Keratinocyte (primary cell): Measurements from ENCODE around the gene MPND. TPM values are rescaled to one million over a fixed set of nuclear protein-coding genes. Genes with fewer than 3 reads are reported as not detected.

Source experiments
- DNase-seq: peaks from one replicate; pipeline ENCODE4 v3.0.0-alpha.2; 2011; ENCODE audit warnings: low read depth, missing footprints, low spot score
- FAIRE-seq: peaks from 2 replicates; lab custom pipeline; 2011; peaks lifted over from hg19 to GRCh38; lab: Jason Lieb, UNC
- H2AFZ ChIP-seq: 2 replicates; pipeline ENCODE4 v1.6.0; 2012; ENCODE audit warnings: low read length, control low read depth, inconsistent platforms; ENCODE audit not compliant: control insufficient read depth
- H3K27ac ChIP-seq: 2 replicates; pipeline ENCODE4 v1.5.1; 2011; ENCODE audit warnings: low read length; ENCODE audit not compliant: control insufficient read depth, insufficient read depth
- H3K27me3 ChIP-seq: 3 replicates; pipeline ENCODE4 v1.6.0; 2011; ENCODE audit warnings: low read length; ENCODE audit not compliant: control insufficient read depth, insufficient read depth; ENCODE audit errors: extremely low read depth
- H3K36me3 ChIP-seq, 2 experiments: 2 replicates in 1 of 2; 3 replicates in 1 of 2; pipeline ENCODE4 v1.5.1; 2011; ENCODE audit warnings: low read length in 2 of 2, mild to moderate bottlenecking in 1 of 2; ENCODE audit not compliant: control insufficient read depth in 2 of 2, insufficient read depth in 2 of 2; ENCODE audit errors: extremely low read depth in 1 of 2
- H3K4me1 ChIP-seq: 3 replicates; pipeline ENCODE4 v1.5.1; 2011; ENCODE audit warnings: low read length; ENCODE audit not compliant: control insufficient read depth, insufficient read depth; ENCODE audit errors: extremely low read depth
- H3K4me2 ChIP-seq: 3 replicates; pipeline ENCODE4 v1.6.0; 2011; ENCODE audit warnings: low read depth, low read length; ENCODE audit not compliant: control insufficient read depth, insufficient read depth; ENCODE audit errors: extremely low read depth
- H3K4me3 ChIP-seq, 3 experiments: fragments of 200-600 bp in 1 of 3; sonication (generic) in 1 of 3; 2 replicates in 2 of 3; 3 replicates in 1 of 3; pipeline ENCODE4 v1.5.1; 2011 to 2016; ENCODE audit warnings: low read length in 3 of 3, mild to moderate bottlenecking in 3 of 3, control low read depth in 2 of 3, inconsistent platforms in 1 of 3, low read depth in 1 of 3, mixed read lengths in 1 of 3, mixed run types in 1 of 3, moderate library complexity in 1 of 3; ENCODE audit not compliant: control insufficient read depth in 2 of 3, insufficient read depth in 2 of 3; ENCODE audit errors: extremely low read depth in 1 of 3
- H3K79me2 ChIP-seq: 2 replicates; pipeline ENCODE4 v1.6.0; 2012; ENCODE audit warnings: low read length; ENCODE audit not compliant: control insufficient read depth, insufficient read depth
- H3K9ac ChIP-seq: 3 replicates; pipeline ENCODE4 v1.6.0; 2011; ENCODE audit warnings: low read length; ENCODE audit not compliant: control insufficient read depth, insufficient read depth; ENCODE audit errors: extremely low read depth
- H3K9me1 ChIP-seq: 3 replicates; pipeline ENCODE4 v1.6.0; 2011; ENCODE audit warnings: low read length; ENCODE audit not compliant: control insufficient read depth, insufficient read depth; ENCODE audit errors: extremely low read depth
- H3K9me3 ChIP-seq: 2 replicates; pipeline ENCODE4 v1.5.1; 2012; ENCODE audit warnings: low read depth, low read length; ENCODE audit not compliant: control insufficient read depth
- H4K20me1 ChIP-seq: 3 replicates; pipeline ENCODE4 v1.6.0; 2011; ENCODE audit warnings: low read length; ENCODE audit not compliant: control insufficient read depth, insufficient read depth; ENCODE audit errors: extremely low read depth
- CTCF ChIP-seq, 3 experiments: IDR thresholded peaks in 1 of 3; conservative IDR thresholded peaks in 1 of 3; optimal IDR thresholded peaks in 1 of 3; 2 replicates in 2 of 3; 3 replicates in 1 of 3; pipeline versions ENCODE3 to v1.5.1; 2011; ENCODE audit warnings: low read length in 3 of 3, mild to moderate bottlenecking in 3 of 3, moderate library complexity in 2 of 3, control low read depth in 1 of 3, inconsistent platforms in 1 of 3; ENCODE audit not compliant: insufficient read depth in 2 of 3; ENCODE audit errors: extremely low read depth in 1 of 3
- EZH2 ChIP-seq: IDR thresholded peaks from one replicate; pipeline ENCODE4 v1.6.1; 2012; ENCODE audit warnings: inconsistent platforms, mild to moderate bottlenecking, low read length, moderate library complexity
- dilution Hi-C: fragments of 300-500 bp; cut with MboI; formaldehyde crosslinking; loops from one replicate; pipeline ENCODE4 v1.7.0; 2020; ENCODE audit warnings: low sequenced_read_pairs; ENCODE audit not compliant: extremely low pct_ligation_motif_present
- polyA plus RNA-seq, 5 experiments: library from polyadenylated mRNA; depleted of rRNA in 3 of 5; stranded (reverse) in 3 of 5; stranded (forward) in 1 of 5; unstranded in 1 of 5; fragments of >200 nt; gene quantifications; 1 replicate in 1 of 5; 2 replicates in 3 of 5; 3 replicates in 1 of 5; pipeline versions ENCODE4 v1.2.1 to v1.2.3, GENCODE V29; 2011 to 2012; ENCODE audit warnings: missing spikeins in 2 of 5, low read depth in 1 of 5, low replicate concordance in 1 of 5

MPND gene
- polyA plus RNA-seq, 1 donor (not counting 4 experiments of a cell fraction or from before 2014, with no cell fraction given) = 4.2 TPM

GRCh38 chr19:4298810-4299550 lies 44.4 kb upstream of the MPND start:
- H3K9me3 ChIP-seq = no peaks in the 10 kb centered on the region
- no peaks in the 10 kb centered on the region for H3K4me1 ChIP-seq
- H3K9me1 ChIP-seq = no peaks in the 10 kb centered on the region
- H4K20me1 ChIP-seq = no peaks in the 10 kb centered on the region
- no peak overlapping the region for H3K4me2 ChIP-seq
- FAIRE-seq = no peak
- H3K27me3 ChIP-seq = peaks cover 10% of the 10 kb centered on the region
- H3K4me3 ChIP-seq = no peak overlapping the region
- H2AFZ ChIP-seq = no peak overlapping the region
- TF ChIP-seq EZH2 (no peak), CTCF (optimal IDR thresholded peaks at IDR 0.05 in 1 of 3, IDR thresholded peaks at IDR 0.05 in 1 of 3, conservative IDR thresholded peaks at IDR 0.05 in 1 of 3; ENCODE audit: extremely low read depth in 1 of 3, insufficient read depth in 2 of 3, low read length in 3 of 3) (no peak)
- H3K9ac ChIP-seq = no peak overlapping the region
- dilution Hi-C loops = no loop called here
- no peak for DNase-seq
- no peak overlapping the region for H3K27ac ChIP-seq
- no peaks in the 10 kb centered on the region for H3K36me3 ChIP-seq
- H3K79me2 ChIP-seq = no peaks in the 10 kb centered on the region

- Histone ChIP-seq H3K9me1 (no peaks in the 10 kb centered on the region), H3K9ac (no peak overlapping the region), H3K4me2 (no peak overlapping the region), H3K79me2 (no peaks in the 10 kb centered on the region), H2AFZ (no peak overlapping the region), H3K27ac (no peak overlapping the region), H4K20me1 (no peaks in the 10 kb centered on the region), H3K9me3 (no peaks in the 10 kb centered on the region), H3K4me3 (no peak overlapping the region), H3K36me3 (no peaks in the 10 kb centered on the region), H3K4me1 (no peaks in the 10 kb centered on the region), H3K27me3 (peaks cover 6% of the 10 kb centered on the region)
- no peak for DNase-seq
- dilution Hi-C loops = no loop called here
- FAIRE-seq = no peak
- TF ChIP-seq CTCF (optimal IDR thresholded peaks at IDR 0.05 in 1 of 3, IDR thresholded peaks at IDR 0.05 in 1 of 3, conservative IDR thresholded peaks at IDR 0.05 in 1 of 3; ENCODE audit: extremely low read depth in 1 of 3, insufficient read depth in 2 of 3, low read length in 3 of 3) (no peak), EZH2 (no peak)
Observed at GRCh38 chr19:4300589-4300988, 42.8 kb upstream of the MPND start.
